K562 (cell line): ENCODE results near the gene PPT2. TPM values are rescaled to one million over a fixed set of nuclear protein-coding genes. Genes with fewer than 3 reads are reported as not detected.
A peak's percentile ranks its signal among the peaks of the same experiment; 100 is the strongest.

Experiments used
- ATF1 ChIP-seq, 2 experiments: fragments of 450-650 bp in 1 of 2; IDR thresholded peaks; 2 replicates each; pipeline ENCODE4 v1.6.1; 2016; ENCODE audit warnings: missing compliant biosample characterization in 1 of 2, missing genetic modification characterization in 1 of 2
- COPS2 ChIP-seq: fragments of 450-650 bp; conservative IDR thresholded peaks from 2 replicates; pipeline ENCODE4 v1.6.1; 2016; ENCODE audit warnings: mild to moderate bottlenecking, moderate library complexity
- ELF4 ChIP-seq: fragments of 450-650 bp; formaldehyde crosslinking; IDR thresholded peaks from 2 replicates; pipeline ENCODE4 v1.4.0; 2022; ENCODE audit warnings: missing genetic modification characterization
- FUS ChIP-seq: fragments of 200-400 bp; formaldehyde crosslinking; optimal IDR thresholded peaks from 2 replicates; pipeline ENCODE3; 2017; ENCODE audit warnings: low read depth, low read length
- HDAC2 ChIP-seq: fragments of 450-650 bp; IDR thresholded peaks from 2 replicates; pipeline ENCODE4 v1.6.1; 2016; ENCODE audit warnings: mild to moderate bottlenecking
- HDGF ChIP-seq: fragments of 450-650 bp; IDR thresholded peaks from 2 replicates; pipeline ENCODE4 v1.6.1; 2016
- KDM5B ChIP-seq: fragments of 200-600 bp; sonication (generic); IDR thresholded peaks from 2 replicates; pipeline ENCODE4 v1.6.1; 2012; ENCODE audit warnings: low read depth, mild to moderate bottlenecking, moderate library complexity, low read length, control low read depth, inconsistent platforms; ENCODE audit not compliant: insufficient replicate concordance
- MAZ ChIP-seq, 2 experiments: fragments of 450-650 bp in 1 of 2; sonication (generic) in 1 of 2; formaldehyde crosslinking; IDR thresholded peaks in 1 of 2; conservative IDR thresholded peaks in 1 of 2; 2 replicates each; pipeline versions ENCODE4 v1.4.0 to v1.5.0; 2020; ENCODE audit warnings: mild to moderate bottlenecking in 1 of 2, missing genetic modification reagents in 1 of 2
- MCM2 ChIP-seq: fragments of 450-650 bp; IDR thresholded peaks from 2 replicates; pipeline ENCODE4 v1.6.1; 2017; ENCODE audit warnings: low read depth, mild to moderate bottlenecking
- NR2C2 ChIP-seq, 2 experiments: fragments of 200-800 bp in 1 of 2; sonication (Bioruptor generic) in 1 of 2; sonication (generic) in 1 of 2; formaldehyde crosslinking in 1 of 2; IDR thresholded peaks; 2 replicates each; pipeline versions ENCODE4 v1.6.1 to v1.8.0; 2016 to 2022; ENCODE audit warnings: mild to moderate bottlenecking in 1 of 2, missing compliant biosample characterization in 1 of 2, missing genetic modification characterization in 1 of 2, missing genetic modification reagents in 1 of 2
- NR2F6 ChIP-seq: fragments of 450-650 bp; formaldehyde crosslinking; IDR thresholded peaks from 2 replicates; pipeline ENCODE4 v1.4.0; 2020; ENCODE audit warnings: mild to moderate bottlenecking
- NR4A1 ChIP-seq, 2 experiments: fragments of 250-450 bp in 1 of 2; fragments of 450-650 bp in 1 of 2; sonication (Bioruptor Pico) in 1 of 2; IDR thresholded peaks; 2 replicates each; pipeline versions ENCODE4 v1.4.0 to v1.6.1; 2016 to 2020; ENCODE audit warnings: mild to moderate bottlenecking in 2 of 2, missing compliant biosample characterization in 1 of 2, missing genetic modification characterization in 1 of 2, moderate library complexity in 1 of 2
- RUNX1 ChIP-seq: sonication (generic); IDR thresholded peaks from 2 replicates; pipeline ENCODE4 v1.6.1; 2016; ENCODE audit warnings: antibody characterized with exemption, low read depth
- TAL1 ChIP-seq: fragments of 450-650 bp; IDR thresholded peaks from 2 replicates; pipeline ENCODE4 v1.6.1; 2016; ENCODE audit warnings: mild to moderate bottlenecking
- ZNF212 ChIP-seq: fragments of 450-650 bp; formaldehyde crosslinking; IDR thresholded peaks from 2 replicates; pipeline ENCODE4 v1.4.0; 2020; ENCODE audit warnings: mild to moderate bottlenecking
- ZNF280A ChIP-seq: fragments of 450-650 bp; IDR thresholded peaks from 2 replicates; pipeline ENCODE4 v1.6.1; 2018; ENCODE audit warnings: mild to moderate bottlenecking, low read depth; ENCODE audit not compliant: partially characterized antibody
- ZNF280B ChIP-seq: fragments of 250-450 bp; sonication (Bioruptor Pico); IDR thresholded peaks from 2 replicates; pipeline ENCODE4 v1.5.1; 2021; ENCODE audit warnings: mild to moderate bottlenecking
- ZNF589 ChIP-seq: fragments of 200-800 bp; sonication (Bioruptor generic); IDR thresholded peaks from 2 replicates; pipeline ENCODE4 v1.6.1; 2016; ENCODE audit warnings: low read depth, missing genetic modification characterization, missing compliant biosample characterization
- ZNF764 ChIP-seq: fragments of 250-450 bp; sonication (Bioruptor Pico); IDR thresholded peaks from 2 replicates; pipeline ENCODE4 v1.4.0; 2020; ENCODE audit warnings: low read depth, mild to moderate bottlenecking, moderate library complexity
- polyA plus RNA-seq, 8 experiments: library from polyadenylated mRNA; depleted of rRNA in 4 of 8; stranded (reverse) in 5 of 8; unstranded in 3 of 8; fragments of >200 nt; fragmentation: Nextera tagmentation in 2 of 8; fragmentation: Illumina TruSeq in 1 of 8; extraction: Ambion mirVana in 2 of 8; extraction: Trizol in 1 of 8; gene quantifications; 2 replicates each; pipeline versions ENCODE4 v1.2.1 to v1.2.3, GENCODE V29; 2011 to 2014; ENCODE audit warnings: inconsistent platforms in 1 of 8, missing spikeins in 1 of 8
- total RNA-seq, 7 experiments: library from RNA; depleted of rRNA in 6 of 7; stranded (reverse); fragments of >200 nt in 6 of 7; fragmentation: Illumina TruSeq in 2 of 7; extraction: Trizol in 2 of 7; gene quantifications; 2 replicates each; pipeline versions ENCODE4 v1.2.1 to v1.2.3, GENCODE V29; 2011 to 2021; ENCODE audit warnings: low replicate concordance in 1 of 7
- TF ChIP-seq, protein P1 (sequence below): fragments of 450-650 bp; IDR thresholded peaks from 2 replicates; pipeline ENCODE4 v1.7.0; 2016; ENCODE audit warnings: borderline replicate concordance
- TF ChIP-seq, protein P2 (sequence below): fragments of 450-650 bp; formaldehyde crosslinking; IDR thresholded peaks from 2 replicates; pipeline ENCODE4 v1.4.0; 2022; ENCODE audit warnings: mild to moderate bottlenecking, moderate library complexity

PPT2 gene
- total and polyA plus RNA-seq, 9 of the 15 experiments (the other 6 are each of a cell fraction or from before 2014, with no cell fraction given) = 27.4 to 98.8 (median 69.9) TPM

- TF ChIP-seq, protein P1, sequence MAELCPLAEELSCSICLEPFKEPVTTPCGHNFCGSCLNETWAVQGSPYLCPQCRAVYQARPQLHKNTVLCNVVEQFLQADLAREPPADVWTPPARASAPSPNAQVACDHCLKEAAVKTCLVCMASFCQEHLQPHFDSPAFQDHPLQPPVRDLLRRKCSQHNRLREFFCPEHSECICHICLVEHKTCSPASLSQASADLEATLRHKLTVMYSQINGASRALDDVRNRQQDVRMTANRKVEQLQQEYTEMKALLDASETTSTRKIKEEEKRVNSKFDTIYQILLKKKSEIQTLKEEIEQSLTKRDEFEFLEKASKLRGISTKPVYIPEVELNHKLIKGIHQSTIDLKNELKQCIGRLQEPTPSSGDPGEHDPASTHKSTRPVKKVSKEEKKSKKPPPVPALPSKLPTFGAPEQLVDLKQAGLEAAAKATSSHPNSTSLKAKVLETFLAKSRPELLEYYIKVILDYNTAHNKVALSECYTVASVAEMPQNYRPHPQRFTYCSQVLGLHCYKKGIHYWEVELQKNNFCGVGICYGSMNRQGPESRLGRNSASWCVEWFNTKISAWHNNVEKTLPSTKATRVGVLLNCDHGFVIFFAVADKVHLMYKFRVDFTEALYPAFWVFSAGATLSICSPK = peak; percentile 99
- no peak for TF ChIP-seq ZNF212 (CRISPR knock-in tag)
- TF ChIP-seq FUS = no peak
- no peak for TF ChIP-seq MCM2
- TF ChIP-seq HDAC2 = no peak
- no peak for TF ChIP-seq ATF1 (CRISPR knock-in tag; IDR thresholded peaks at IDR 0.05)
- no peak for TF ChIP-seq ATF1 (tag; IDR thresholded peaks at IDR 0.05)
- TF ChIP-seq NR2F6 (CRISPR knock-in tag) = no peak
- TF ChIP-seq, protein P2, sequence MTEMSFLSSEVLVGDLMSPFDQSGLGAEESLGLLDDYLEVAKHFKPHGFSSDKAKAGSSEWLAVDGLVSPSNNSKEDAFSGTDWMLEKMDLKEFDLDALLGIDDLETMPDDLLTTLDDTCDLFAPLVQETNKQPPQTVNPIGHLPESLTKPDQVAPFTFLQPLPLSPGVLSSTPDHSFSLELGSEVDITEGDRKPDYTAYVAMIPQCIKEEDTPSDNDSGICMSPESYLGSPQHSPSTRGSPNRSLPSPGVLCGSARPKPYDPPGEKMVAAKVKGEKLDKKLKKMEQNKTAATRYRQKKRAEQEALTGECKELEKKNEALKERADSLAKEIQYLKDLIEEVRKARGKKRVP (CRISPR knock-in tag) = no peak; the same call in 1 of the 2 replicates
- no peak for TF ChIP-seq RUNX1
- peak; percentile 7 for TF ChIP-seq KDM5B
- peak; percentile 90 for TF ChIP-seq ELF4
- no peak for TF ChIP-seq COPS2
- no peak for TF ChIP-seq TAL1
- TF ChIP-seq MAZ (CRISPR knock-in tag; conservative IDR thresholded peaks at IDR 0.05 in 1 of 2, IDR thresholded peaks at IDR 0.05 in 1 of 2) = no peak
- no peak for TF ChIP-seq ZNF589
- TF ChIP-seq ZNF764 (CRISPR knock-in tag) = no peak
- TF ChIP-seq ZNF280A = peak; percentile 56
- TF ChIP-seq NR2C2 (CRISPR knock-in tag; IDR thresholded peaks at IDR 0.05) = no peak
- no peak for TF ChIP-seq NR2C2 (tag; IDR thresholded peaks at IDR 0.05)
- TF ChIP-seq NR4A1 (CRISPR knock-in tag; IDR thresholded peaks at IDR 0.05) = peak; percentile 57; the same call in 1 of the 2 replicates
- no peak for TF ChIP-seq NR4A1 (tag; IDR thresholded peaks at IDR 0.05)
- TF ChIP-seq HDGF = peak; percentile 22
- no peak for TF ChIP-seq ZNF280B (CRISPR knock-in tag)
These were observed 22.7 kb downstream of the PPT2 start (continued) for GRCh38 chr6:32176476-32177182.
